ENCODE results near the gene METRN.
A peak's percentile ranks its signal among the peaks of the same experiment; 100 is the strongest.

METRN gene

GRCh38 chr16:693364-693763 lies 21.6 kb upstream of the METRN start:
- no peak for DNase-seq

- DNase-seq, result no peak
These were observed 21.2 kb upstream of the METRN start for GRCh38 chr16:693766-694165.

GRCh38 chr16:694187-694862 lies 20.6 kb upstream of the METRN start:
- DNase-seq, result no peak

GRCh38 chr16:694863-695354 lies 20.0 kb upstream of the METRN start:
- no peak for DNase-seq

- DNase-seq, result peak; percentile 83
These were observed 19.4 kb upstream of the METRN start for GRCh38 chr16:695355-696089.

GRCh38 chr16:698911-699671 lies 15.8 kb upstream of the METRN start:
- DNase-seq, result no peak

GRCh38 chr16:700684-701584 lies 14.0 kb upstream of the METRN start:
- no peak for DNase-seq

- DNase-seq, result no peak
These were observed 12.6 kb upstream of the METRN start for GRCh38 chr16:702341-702740.

- DNase-seq, result no peak
These were observed 11.5 kb upstream of the METRN start for GRCh38 chr16:703406-703805.

GRCh38 chr16:704047-704446 lies 10.9 kb upstream of the METRN start:
- DNase-seq, result no peak

GRCh38 chr16:704552-705380 lies 10.2 kb upstream of the METRN start:
- no peak for DNase-seq

- no peak for DNase-seq
These were observed 9.3 kb upstream of the METRN start, which contains the start of gene FBXL16 for GRCh38 chr16:705431-706188. FBXL16 (minus strand) TSS chr16:705801; CDS start chr16:697405, 8,396 bp downstream.

GRCh38 chr16:706189-707061 lies 8.5 kb upstream of the METRN start:
- no peak for DNase-seq

GRCh38 chr16:707062-707538 lies 7.8 kb upstream of the METRN start:
- DNase-seq, result no peak

GRCh38 chr16:708019-708418 lies 6.9 kb upstream of the METRN start:
- DNase-seq, result no peak

GRCh38 chr16:708959-709358 lies 6.0 kb upstream of the METRN start:
- no peak for DNase-seq

- peak; percentile 85 for DNase-seq
These were observed 5.1 kb upstream of the METRN start for GRCh38 chr16:709566-710499.

- no peak for DNase-seq
These were observed 4.3 kb upstream of the METRN start for GRCh38 chr16:710500-711075.

Data from NCI-H748 treated with DMSO at 0.1 percent for 48 hours (cell line).